ENCODE measurements around the gene PLOD3.

The PLOD3 gene

DNA sequence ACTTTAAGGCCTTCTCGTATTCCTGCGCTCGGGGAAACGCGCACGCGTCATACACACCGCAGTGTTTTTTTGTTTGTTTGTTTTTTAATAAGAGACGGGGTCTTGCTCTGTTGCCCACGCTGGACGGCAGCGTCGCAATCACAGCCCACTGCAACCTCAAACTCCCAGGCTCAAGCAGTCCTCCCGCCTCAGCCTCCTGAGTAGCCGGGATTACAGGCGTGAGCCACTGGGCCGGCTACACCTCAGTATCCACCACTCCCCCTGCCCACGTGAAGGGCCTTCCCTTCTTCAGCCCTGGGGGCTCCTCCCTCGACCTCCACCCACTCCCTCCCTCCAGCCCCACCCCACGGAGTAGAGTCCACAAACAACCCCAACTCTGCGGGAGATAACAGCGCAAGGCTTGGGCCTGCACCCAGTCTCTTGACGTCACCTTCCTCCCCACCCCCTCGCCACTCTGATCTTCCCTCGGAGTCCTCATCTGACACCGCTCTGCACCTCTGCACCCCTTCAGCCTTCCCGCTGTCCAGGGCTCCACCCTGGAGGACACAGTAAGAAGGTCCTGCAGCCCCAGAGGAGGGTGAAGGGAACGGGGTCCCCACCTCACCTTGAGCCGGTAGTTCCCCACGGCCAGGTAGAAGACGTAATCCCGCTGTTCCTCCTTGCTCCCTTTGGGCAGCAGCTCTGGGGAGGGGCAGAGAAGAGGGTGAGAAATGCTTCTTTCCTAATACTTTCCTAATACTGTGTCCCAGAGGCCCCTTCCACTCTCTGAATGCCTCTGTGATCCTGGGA is 23.0 kb upstream of the PLOD3 start (continued):
- TF ChIP-seq, protein P1, sequence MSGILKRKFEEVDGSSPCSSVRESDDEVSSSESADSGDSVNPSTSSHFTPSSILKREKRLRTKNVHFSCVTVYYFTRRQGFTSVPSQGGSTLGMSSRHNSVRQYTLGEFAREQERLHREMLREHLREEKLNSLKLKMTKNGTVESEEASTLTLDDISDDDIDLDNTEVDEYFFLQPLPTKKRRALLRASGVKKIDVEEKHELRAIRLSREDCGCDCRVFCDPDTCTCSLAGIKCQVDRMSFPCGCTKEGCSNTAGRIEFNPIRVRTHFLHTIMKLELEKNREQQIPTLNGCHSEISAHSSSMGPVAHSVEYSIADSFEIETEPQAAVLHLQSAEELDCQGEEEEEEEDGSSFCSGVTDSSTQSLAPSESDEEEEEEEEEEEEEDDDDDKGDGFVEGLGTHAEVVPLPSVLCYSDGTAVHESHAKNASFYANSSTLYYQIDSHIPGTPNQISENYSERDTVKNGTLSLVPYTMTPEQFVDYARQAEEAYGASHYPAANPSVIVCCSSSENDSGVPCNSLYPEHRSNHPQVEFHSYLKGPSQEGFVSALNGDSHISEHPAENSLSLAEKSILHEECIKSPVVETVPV (CRISPR knock-in tag; IDR thresholded peaks at IDR 0.05): no peak
- TF ChIP-seq OSR1 (CRISPR knock-in tag; IDR thresholded peaks at IDR 0.05) (no peak), TOX (CRISPR knock-in tag; IDR thresholded peaks at IDR 0.05; ENCODE audit: borderline replicate concordance) (no peak), ISL1 (CRISPR knock-in tag; IDR thresholded peaks at IDR 0.05) (no peak), ZNF8 (CRISPR knock-in tag; IDR thresholded peaks at IDR 0.05) (no peak), GLIS3 (CRISPR knock-in tag; IDR thresholded peaks at IDR 0.05) (no peak), ZC3H10 (CRISPR knock-in tag; IDR thresholded peaks at IDR 0.05) (no peak), BACH2 (CRISPR knock-in tag; IDR thresholded peaks at IDR 0.05; ENCODE audit: borderline replicate concordance) (no peak)

DNA sequence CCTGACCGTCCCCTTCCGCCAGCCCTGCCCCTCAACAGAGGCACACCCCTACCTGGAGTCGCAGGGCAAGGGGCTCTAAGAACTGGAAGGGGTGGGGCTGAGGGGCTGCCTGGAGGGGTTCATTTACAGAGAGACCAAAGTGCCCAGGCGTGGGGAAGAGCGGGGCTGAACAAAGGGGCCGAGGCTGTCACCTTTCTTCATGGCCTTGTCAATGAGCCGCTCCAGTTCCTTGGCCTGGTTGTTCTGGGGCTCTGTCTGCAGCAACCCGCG is 22.5 kb upstream of the PLOD3 start:
- ATAC-seq: no peak
- no peak for TF ChIP-seq ZNF70 (CRISPR knock-in tag; IDR thresholded peaks at IDR 0.05)
- TF ChIP-seq SNAI2 (CRISPR knock-in tag; IDR thresholded peaks at IDR 0.05): no peak
- TF ChIP-seq GLIS3 (CRISPR knock-in tag; IDR thresholded peaks at IDR 0.05): no peak
- no peak for TF ChIP-seq ARNTL (CRISPR knock-in tag; IDR thresholded peaks at IDR 0.05; ENCODE audit: borderline replicate concordance, low read depth)
- no peak for TF ChIP-seq ZNF8 (CRISPR knock-in tag; IDR thresholded peaks at IDR 0.05)
- TF ChIP-seq ZFP3 (CRISPR knock-in tag; IDR thresholded peaks at IDR 0.05): no peak
- TF ChIP-seq ESRRG (CRISPR knock-in tag; IDR thresholded peaks at IDR 0.05): no peak
- no peak for TF ChIP-seq ZNF565 (CRISPR knock-in tag; conservative IDR thresholded peaks at IDR 0.05; ENCODE audit: low read depth)
- no peak for TF ChIP-seq PPARA (CRISPR knock-in tag; IDR thresholded peaks at IDR 0.05; ENCODE audit: borderline replicate concordance)
- no peak for TF ChIP-seq RARB (CRISPR knock-in tag; IDR thresholded peaks at IDR 0.05)
- TF ChIP-seq BACH2 (CRISPR knock-in tag; IDR thresholded peaks at IDR 0.05; ENCODE audit: borderline replicate concordance): no peak
- no peak for TF ChIP-seq ZC3H10 (CRISPR knock-in tag; IDR thresholded peaks at IDR 0.05)
- TF ChIP-seq ZFP30 (CRISPR knock-in tag; IDR thresholded peaks at IDR 0.05): no peak
- TF ChIP-seq, protein P2, sequence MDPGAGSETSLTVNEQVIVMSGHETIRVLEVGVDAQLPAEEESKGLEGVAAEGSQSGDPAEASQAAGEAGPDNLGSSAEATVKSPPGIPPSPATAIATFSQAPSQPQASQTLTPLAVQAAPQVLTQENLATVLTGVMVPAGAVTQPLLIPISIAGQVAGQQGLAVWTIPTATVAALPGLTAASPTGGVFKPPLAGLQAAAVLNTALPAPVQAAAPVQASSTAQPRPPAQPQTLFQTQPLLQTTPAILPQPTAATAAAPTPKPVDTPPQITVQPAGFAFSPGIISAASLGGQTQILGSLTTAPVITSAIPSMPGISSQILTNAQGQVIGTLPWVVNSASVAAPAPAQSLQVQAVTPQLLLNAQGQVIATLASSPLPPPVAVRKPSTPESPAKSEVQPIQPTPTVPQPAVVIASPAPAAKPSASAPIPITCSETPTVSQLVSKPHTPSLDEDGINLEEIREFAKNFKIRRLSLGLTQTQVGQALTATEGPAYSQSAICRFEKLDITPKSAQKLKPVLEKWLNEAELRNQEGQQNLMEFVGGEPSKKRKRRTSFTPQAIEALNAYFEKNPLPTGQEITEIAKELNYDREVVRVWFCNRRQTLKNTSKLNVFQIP (CRISPR knock-in tag; IDR thresholded peaks at IDR 0.05; ENCODE audit: borderline replicate concordance, low read depth): no peak

DNA sequence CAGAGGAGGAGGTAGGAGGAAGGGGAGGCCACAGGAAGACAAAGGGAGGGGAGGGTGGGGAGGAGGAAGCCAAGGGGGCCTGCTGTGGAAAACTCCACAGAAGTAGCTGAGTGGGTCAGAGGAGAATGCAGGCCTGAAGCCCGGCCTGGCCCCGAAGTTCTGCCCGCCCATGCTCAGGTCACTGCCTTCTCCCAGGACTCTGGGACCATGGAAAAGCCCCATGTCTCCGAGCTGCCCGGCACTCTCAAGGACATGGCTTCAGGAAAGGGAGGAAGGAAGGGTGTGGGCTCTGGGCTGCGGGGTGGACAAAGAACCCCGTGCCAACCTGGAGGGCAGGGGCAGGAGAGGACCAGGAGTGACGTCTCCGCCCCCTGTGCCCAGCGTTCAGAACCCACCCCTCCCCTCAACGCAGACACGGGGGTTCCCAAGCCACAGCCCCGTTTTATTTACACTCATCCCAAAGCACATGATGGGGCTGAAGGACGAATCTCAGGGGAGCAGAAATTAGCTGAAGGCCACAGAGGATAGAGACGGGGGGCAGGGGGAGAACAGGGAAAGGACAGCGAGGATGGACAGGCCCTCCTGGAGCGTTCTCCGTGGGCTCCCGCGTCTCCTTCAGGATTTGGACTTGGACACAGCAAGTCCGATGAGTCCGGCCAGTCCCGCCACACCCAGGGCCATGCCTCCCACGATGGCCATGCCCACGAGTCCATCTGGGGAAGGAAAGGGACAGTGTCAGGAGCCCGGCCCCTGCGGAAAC is 22.0 kb upstream of the PLOD3 start:
- no peak for ATAC-seq

More for the DNA sequence above, 22.0 kb upstream of the PLOD3 start:
- TF ChIP-seq ZNF565 (CRISPR knock-in tag; conservative IDR thresholded peaks at IDR 0.05; ENCODE audit: low read depth) (no peak), ESRRG (CRISPR knock-in tag; IDR thresholded peaks at IDR 0.05) (no peak), GLIS3 (CRISPR knock-in tag; IDR thresholded peaks at IDR 0.05) (no peak), ZNF8 (CRISPR knock-in tag; IDR thresholded peaks at IDR 0.05) (no peak), PPARA (CRISPR knock-in tag; IDR thresholded peaks at IDR 0.05; ENCODE audit: borderline replicate concordance) (no peak), SNAI2 (CRISPR knock-in tag; IDR thresholded peaks at IDR 0.05) (no peak), ARNTL (CRISPR knock-in tag; IDR thresholded peaks at IDR 0.05; ENCODE audit: borderline replicate concordance, low read depth) (no peak), CSDC2 (CRISPR knock-in tag; IDR thresholded peaks at IDR 0.05) (no peak), ZFP30 (CRISPR knock-in tag; IDR thresholded peaks at IDR 0.05) (no peak), TCF4 (CRISPR knock-in tag; IDR thresholded peaks at IDR 0.05; ENCODE audit: borderline replicate concordance) (no peak), ZFP3 (CRISPR knock-in tag; IDR thresholded peaks at IDR 0.05) (no peak)
- TF ChIP-seq, protein P3, sequence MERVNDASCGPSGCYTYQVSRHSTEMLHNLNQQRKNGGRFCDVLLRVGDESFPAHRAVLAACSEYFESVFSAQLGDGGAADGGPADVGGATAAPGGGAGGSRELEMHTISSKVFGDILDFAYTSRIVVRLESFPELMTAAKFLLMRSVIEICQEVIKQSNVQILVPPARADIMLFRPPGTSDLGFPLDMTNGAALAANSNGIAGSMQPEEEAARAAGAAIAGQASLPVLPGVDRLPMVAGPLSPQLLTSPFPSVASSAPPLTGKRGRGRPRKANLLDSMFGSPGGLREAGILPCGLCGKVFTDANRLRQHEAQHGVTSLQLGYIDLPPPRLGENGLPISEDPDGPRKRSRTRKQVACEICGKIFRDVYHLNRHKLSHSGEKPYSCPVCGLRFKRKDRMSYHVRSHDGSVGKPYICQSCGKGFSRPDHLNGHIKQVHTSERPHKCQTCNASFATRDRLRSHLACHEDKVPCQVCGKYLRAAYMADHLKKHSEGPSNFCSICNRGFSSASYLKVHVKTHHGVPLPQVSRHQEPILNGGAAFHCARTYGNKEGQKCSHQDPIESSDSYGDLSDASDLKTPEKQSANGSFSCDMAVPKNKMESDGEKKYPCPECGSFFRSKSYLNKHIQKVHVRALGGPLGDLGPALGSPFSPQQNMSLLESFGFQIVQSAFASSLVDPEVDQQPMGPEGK (CRISPR knock-in tag; IDR thresholded peaks at IDR 0.05; ENCODE audit: borderline replicate concordance): no peak
- TF ChIP-seq, protein P4, sequence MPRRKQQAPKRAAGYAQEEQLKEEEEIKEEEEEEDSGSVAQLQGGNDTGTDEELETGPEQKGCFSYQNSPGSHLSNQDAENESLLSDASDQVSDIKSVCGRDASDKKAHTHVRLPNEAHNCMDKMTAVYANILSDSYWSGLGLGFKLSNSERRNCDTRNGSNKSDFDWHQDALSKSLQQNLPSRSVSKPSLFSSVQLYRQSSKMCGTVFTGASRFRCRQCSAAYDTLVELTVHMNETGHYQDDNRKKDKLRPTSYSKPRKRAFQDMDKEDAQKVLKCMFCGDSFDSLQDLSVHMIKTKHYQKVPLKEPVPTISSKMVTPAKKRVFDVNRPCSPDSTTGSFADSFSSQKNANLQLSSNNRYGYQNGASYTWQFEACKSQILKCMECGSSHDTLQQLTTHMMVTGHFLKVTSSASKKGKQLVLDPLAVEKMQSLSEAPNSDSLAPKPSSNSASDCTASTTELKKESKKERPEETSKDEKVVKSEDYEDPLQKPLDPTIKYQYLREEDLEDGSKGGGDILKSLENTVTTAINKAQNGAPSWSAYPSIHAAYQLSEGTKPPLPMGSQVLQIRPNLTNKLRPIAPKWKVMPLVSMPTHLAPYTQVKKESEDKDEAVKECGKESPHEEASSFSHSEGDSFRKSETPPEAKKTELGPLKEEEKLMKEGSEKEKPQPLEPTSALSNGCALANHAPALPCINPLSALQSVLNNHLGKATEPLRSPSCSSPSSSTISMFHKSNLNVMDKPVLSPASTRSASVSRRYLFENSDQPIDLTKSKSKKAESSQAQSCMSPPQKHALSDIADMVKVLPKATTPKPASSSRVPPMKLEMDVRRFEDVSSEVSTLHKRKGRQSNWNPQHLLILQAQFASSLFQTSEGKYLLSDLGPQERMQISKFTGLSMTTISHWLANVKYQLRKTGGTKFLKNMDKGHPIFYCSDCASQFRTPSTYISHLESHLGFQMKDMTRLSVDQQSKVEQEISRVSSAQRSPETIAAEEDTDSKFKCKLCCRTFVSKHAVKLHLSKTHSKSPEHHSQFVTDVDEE (CRISPR knock-in tag; IDR thresholded peaks at IDR 0.05): no peak
